Measurements from ENCODE around the gene NCAPD2. TPM values are rescaled to one million over a fixed set of nuclear protein-coding genes. Genes with fewer than 3 reads are reported as not detected.
A peak's percentile ranks its signal among the peaks of the same experiment; 100 is the strongest.

Gene NCAPD2
- total RNA-seq, 2 donors from 2014 or later, result 19.9 to 26.7 TPM

- Histone ChIP-seq H3K27me3 (replicated peaks; ENCODE audit: insufficient read depth) (no peaks in the 10 kb centered on the region), H3K36me3 (peaks cover 10% of the 10 kb centered on the region), H3K27ac (no peak overlapping the region), H3K4me3 (no peak overlapping the region), H3K4me1 (ENCODE audit: control insufficient read depth in 1 of 2, low read depth in 2 of 2) (peaks cover 0 to 4% of the 10 kb centered on the region in 2 donors), H3K9me3 (no peaks in the 10 kb centered on the region)
- no peak for ATAC-seq (ENCODE audit: insufficient number of reproducible peaks, low FRiP score, low read depth)
- no peak for TF ChIP-seq CTCF (IDR thresholded peaks at IDR 0.05)
- DNase-seq (ENCODE audit: low spot score), result no peak
These were observed 6.6 kb downstream of the NCAPD2 start for GRCh38 chr12:6500466-6500865.

DNA sequence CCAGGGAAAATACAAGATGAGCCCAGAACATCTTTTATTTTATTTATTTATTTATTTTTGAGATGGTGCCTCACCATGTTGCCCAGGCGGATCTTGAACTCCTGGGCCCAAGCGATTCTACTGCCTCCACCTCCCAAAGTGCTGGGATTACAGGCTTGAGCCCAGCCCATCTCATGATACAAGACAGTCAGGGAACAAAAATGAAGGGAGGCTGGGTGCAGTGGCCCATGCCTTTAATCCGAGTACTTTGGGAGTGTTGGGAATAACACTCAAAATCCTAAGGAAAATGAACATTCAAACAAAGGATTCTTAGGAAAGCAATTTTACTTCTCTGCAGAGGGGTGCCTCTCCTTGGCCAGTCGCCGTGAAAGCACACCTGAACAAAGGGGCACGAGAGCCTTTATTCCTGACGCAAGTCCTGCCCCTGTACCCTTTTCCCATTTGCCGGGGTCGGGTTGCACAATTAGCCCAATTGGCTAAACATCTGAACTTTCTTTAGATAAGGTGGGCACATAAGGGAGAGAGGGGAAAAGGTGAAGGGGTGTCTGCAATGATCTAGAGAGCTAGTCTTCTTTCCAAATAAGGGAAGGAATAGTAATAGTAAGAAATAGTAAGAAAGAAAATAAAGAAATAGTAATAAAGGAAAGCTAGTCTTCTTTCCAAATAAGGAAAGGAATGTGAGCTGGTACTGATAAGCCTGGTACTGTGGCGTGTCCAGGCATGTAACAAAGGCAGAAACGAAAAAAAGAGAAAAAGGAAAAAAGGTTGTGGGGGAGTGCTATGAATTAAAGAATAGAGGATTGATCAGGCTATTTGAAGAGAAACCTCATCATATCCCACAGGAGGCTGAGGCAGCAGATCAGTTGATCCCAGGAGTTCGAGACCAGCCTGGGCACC is 13.4 kb downstream of the NCAPD2 start:
- no peaks in the 10 kb centered on the region for H3K27me3 ChIP-seq (replicated peaks; ENCODE audit: insufficient read depth)
- peak overlapping the region; percentile 11 for H3K4me3 ChIP-seq
- H3K27ac ChIP-seq, result peak overlapping the region; percentile 89 to 97
- ATAC-seq (ENCODE audit: insufficient number of reproducible peaks, low FRiP score, low read depth), result no peak
- H3K4me1 ChIP-seq (ENCODE audit: control insufficient read depth in 1 of 2, low read depth in 2 of 2), result peaks cover 14 to 23% of the 10 kb centered on the region in 2 donors
- DNase-seq (ENCODE audit: low spot score), result no peak
- peaks cover 11% of the 10 kb centered on the region for H3K36me3 ChIP-seq
- no peaks in the 10 kb centered on the region for H3K9me3 ChIP-seq
- TF ChIP-seq CTCF (IDR thresholded peaks at IDR 0.05), result no peak

- ATAC-seq (ENCODE audit: insufficient number of reproducible peaks, low FRiP score, low read depth) (no peak), DNase-seq (ENCODE audit: low spot score) (no peak)
- Histone ChIP-seq H3K4me3 (no peak overlapping the region), H3K36me3 (peaks cover 16% of the 10 kb centered on the region), H3K4me1 (ENCODE audit: control insufficient read depth in 1 of 2, low read depth in 2 of 2) (peaks cover 14 to 23% of the 10 kb centered on the region in 2 donors), H3K9me3 (no peaks in the 10 kb centered on the region), H3K27ac (peak overlapping the region; percentile 89 to 97), H3K27me3 (replicated peaks; ENCODE audit: insufficient read depth) (no peaks in the 10 kb centered on the region)
- TF ChIP-seq CTCF (IDR thresholded peaks at IDR 0.05), result no peak
These were observed 14.2 kb downstream of the NCAPD2 start for GRCh38 chr12:6508087-6508486.

GRCh38 chr12:6520186-6520585 is 26.3 kb downstream of the NCAPD2 start:
- no peaks in the 10 kb centered on the region for H3K27me3 ChIP-seq (replicated peaks; ENCODE audit: insufficient read depth)
- H3K4me3 ChIP-seq, result no peak overlapping the region
- no peaks in the 10 kb centered on the region for H3K9me3 ChIP-seq
- no peak overlapping the region for H3K27ac ChIP-seq
- H3K36me3 ChIP-seq, result peaks cover 66% of the 10 kb centered on the region
- no peak for ATAC-seq (ENCODE audit: insufficient number of reproducible peaks, low FRiP score, low read depth)
- DNase-seq (ENCODE audit: low spot score), result no peak
- no peak for TF ChIP-seq CTCF (IDR thresholded peaks at IDR 0.05)
- H3K4me1 ChIP-seq (ENCODE audit: control insufficient read depth in 1 of 2, low read depth in 2 of 2), result no peaks in the 10 kb centered on the region

DNA sequence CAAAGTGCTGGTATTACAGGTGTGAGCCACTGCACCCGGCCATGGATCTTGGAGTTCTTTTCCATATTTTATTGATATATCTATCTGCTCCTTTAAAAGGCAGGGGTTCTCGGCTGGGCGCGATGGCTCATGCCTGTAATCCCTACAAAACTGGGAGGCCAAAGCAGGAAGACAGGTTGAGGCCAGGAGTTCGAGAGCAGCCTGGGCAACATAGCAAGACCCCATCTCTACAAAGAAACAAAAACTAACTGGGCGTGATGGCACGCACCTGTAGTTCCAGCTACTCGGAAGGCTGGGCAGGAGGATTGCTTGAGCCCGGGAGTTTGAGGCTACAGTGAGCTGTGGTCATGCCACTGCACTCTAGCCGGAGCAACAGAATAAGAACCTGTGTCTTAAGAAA is 28.3 kb downstream of the NCAPD2 start:
- no peak for TF ChIP-seq CTCF (IDR thresholded peaks at IDR 0.05)
- Histone ChIP-seq H3K4me3 (no peak overlapping the region), H3K27me3 (replicated peaks; ENCODE audit: insufficient read depth) (no peaks in the 10 kb centered on the region), H3K4me1 (ENCODE audit: control insufficient read depth in 1 of 2, low read depth in 2 of 2) (no peaks in the 10 kb centered on the region), H3K9me3 (no peaks in the 10 kb centered on the region), H3K36me3 (peaks cover 68% of the 10 kb centered on the region), H3K27ac (no peak overlapping the region)
- DNase-seq (ENCODE audit: low spot score), result no peak
- no peak for ATAC-seq (ENCODE audit: insufficient number of reproducible peaks, low FRiP score, low read depth)
